Sigmoid colon (tissue), 7 donors: Measurements from ENCODE around the gene TTC27. TPM values are rescaled to one million over a fixed set of nuclear protein-coding genes. Genes with fewer than 3 reads are reported as not detected.

Source experiments
- DNase-seq: peaks from one replicate; pipeline ENCODE4 v3.0.0-alpha.2; 2019
- H3K27ac ChIP-seq, 4 donors: fragments of 200-600 bp; sonication (generic); one replicate each; pipeline ENCODE4 v1.5.1; 2016 to 2019; ENCODE audit warnings: mild to moderate bottlenecking in 1 of 4
- H3K27me3 ChIP-seq, 3 donors: fragments of 200-600 bp; sonication (generic); one replicate each; pipeline ENCODE4 v1.5.1; 2019; ENCODE audit warnings: mild to moderate bottlenecking in 1 of 3
- H3K36me3 ChIP-seq, 4 donors: fragments of 200-600 bp; sonication (generic); one replicate each; pipeline ENCODE4 v1.5.1; 2016 to 2019
- H3K4me1 ChIP-seq, 4 donors: fragments of 200-600 bp; sonication (generic); one replicate each; pipeline ENCODE4 v1.5.1; 2017 to 2019
- H3K4me3 ChIP-seq, 4 donors: fragments of 200-600 bp; sonication (generic); one replicate each; pipeline ENCODE4 v1.5.1; 2017 to 2019; ENCODE audit warnings: mild to moderate bottlenecking in 2 of 4, moderate library complexity in 1 of 4
- H3K9me3 ChIP-seq, 4 donors: fragments of 200-600 bp in 3 of 4; sonication (generic) in 3 of 4; one replicate each; pipeline versions ENCODE4 v1.5.1 to v1.6.1; 2013 to 2019
- CTCF ChIP-seq, 4 experiments: fragments of 450-650 bp in 3 of 4; fragments of 200-600 bp in 1 of 4; IDR thresholded peaks; one replicate each; pipeline ENCODE4 v1.5.1; 2016 to 2019; ENCODE audit warnings: antibody characterized with exemption in 4 of 4, mild to moderate bottlenecking in 3 of 4, moderate library complexity in 2 of 4
- EP300 ChIP-seq, 4 donors: sonication (generic); formaldehyde crosslinking; IDR thresholded peaks; one replicate each; pipeline ENCODE4 v1.6.1; 2017; ENCODE audit warnings: antibody characterized with exemption in 4 of 4
- POLR2A ChIP-seq, 2 donors: fragments of 450-650 bp; IDR thresholded peaks; one replicate each; pipeline ENCODE4 v1.6.1; 2016; ENCODE audit warnings: antibody characterized with exemption in 2 of 2, mild to moderate bottlenecking in 2 of 2, moderate library complexity in 2 of 2
- POLR2AphosphoS5 ChIP-seq, 4 donors: sonication (generic); formaldehyde crosslinking; IDR thresholded peaks; one replicate each; pipeline ENCODE4 v1.6.1; 2017; ENCODE audit warnings: antibody characterized with exemption in 4 of 4
- WGBS, 2 donors: extraction: QIAGEN DNeasy Blood & Tissue Kit; methylation state at CpG; one replicate each; pipeline ENCODE4 v1.1.7; 2013; 5-methylcytosine and 5-hydroxymethylcytosine counted together
- intact Hi-C: fragments of 100-400 bp; cut with DNase I; formaldehyde crosslinking; loops from one replicate; pipeline ENCODE4 v1.15.1; 2023
- polyA plus RNA-seq, 3 donors: library from polyadenylated mRNA; stranded (reverse); fragments of 200-250 nt; gene quantifications; one replicate each; pipeline ENCODE4 v1.2.3, GENCODE V29; 2013
- total RNA-seq, 4 donors: library from RNA; depleted of rRNA; stranded (reverse); fragments of >200 nt; gene quantifications; one replicate each; pipeline ENCODE4 v1.1.0, GENCODE V29; 2016
- donor health status: healthy with polysubstance abuse.
- donor health status: Bipolar disorder and iron deficiency.
- donor health status: healthy.

TTC27 gene
- total and polyA plus RNA-seq, 7 donors, result 3.0 to 22.5 (median 14.1) TPM

- Histone ChIP-seq H3K36me3 (peaks cover 0 to 43% (median 2%) of the 10 kb centered on the region in 4 donors), H3K27me3 (no peaks in the 10 kb centered on the region), H3K4me3 (no peak overlapping the region), H3K27ac (no peak overlapping the region), H3K9me3 (no peaks in the 10 kb centered on the region), H3K4me1 (peaks cover 0 to 10% (median 2%) of the 10 kb centered on the region in 4 donors)
- 95 to 96% methylated on average over 3 of the region's 3 CpGs for WGBS, 2 donors
- no peak for TF ChIP-seq POLR2AphosphoS5 (IDR thresholded peaks at IDR 0.05)
- no peak for DNase-seq
- intact Hi-C loops, result no loop called here
Observed at GRCh38 chr2:32656069-32656468, 28.2 kb downstream of the TTC27 start.

GRCh38 chr2:32663864-32664263 is 36.0 kb downstream of the TTC27 start:
- TF ChIP-seq CTCF (IDR thresholded peaks at IDR 0.05), result no peak
- TF ChIP-seq POLR2AphosphoS5 (IDR thresholded peaks at IDR 0.05), result no peak
- no peak for TF ChIP-seq EP300 (IDR thresholded peaks at IDR 0.05)
- no peak for TF ChIP-seq POLR2A (IDR thresholded peaks at IDR 0.05)
- Histone ChIP-seq H3K4me3 (no peak overlapping the region), H3K36me3 (peaks cover 0 to 13% (median 0%) of the 10 kb centered on the region in 4 donors), H3K27ac (no peak overlapping the region), H3K9me3 (no peaks in the 10 kb centered on the region), H3K4me1 (no peaks in the 10 kb centered on the region), H3K27me3 (no peaks in the 10 kb centered on the region)
- no peak for DNase-seq
- intact Hi-C loops, result no loop called here
- WGBS, 2 donors, result 96 to 98% methylated on average over 8 of the region's 8 CpGs

GRCh38 chr2:32666704-32667103 is 38.9 kb downstream of the TTC27 start:
- H3K4me1 ChIP-seq, result no peaks in the 10 kb centered on the region
- H3K27ac ChIP-seq, result no peak overlapping the region
- peaks cover 0 to 12% (median 2%) of the 10 kb centered on the region in 4 donors for H3K36me3 ChIP-seq
- intact Hi-C loops, result no loop called here
- H3K9me3 ChIP-seq, result no peaks in the 10 kb centered on the region
- H3K27me3 ChIP-seq, result no peaks in the 10 kb centered on the region
- TF ChIP-seq POLR2AphosphoS5 (IDR thresholded peaks at IDR 0.05), result no peak
- no peak for TF ChIP-seq EP300 (IDR thresholded peaks at IDR 0.05)
- no peak for TF ChIP-seq POLR2A (IDR thresholded peaks at IDR 0.05)
- TF ChIP-seq CTCF (IDR thresholded peaks at IDR 0.05), result no peak
- whole genome bisulfite sequencing, 2 donors, result 98% methylated on average over 1 of the region's 1 CpG
- H3K4me3 ChIP-seq, result no peak overlapping the region
- no peak for DNase-seq

GRCh38 chr2:32668254-32668653 is 40.4 kb downstream of the TTC27 start:
- H3K4me3 ChIP-seq, result no peak overlapping the region
- peaks cover 0 to 24% (median 2%) of the 10 kb centered on the region in 4 donors for H3K36me3 ChIP-seq
- no peak for DNase-seq
- H3K9me3 ChIP-seq, result no peaks in the 10 kb centered on the region
- no peak overlapping the region for H3K27ac ChIP-seq
- intact Hi-C loops, result no loop called here
- no peaks in the 10 kb centered on the region for H3K4me1 ChIP-seq
- 93 to 94% methylated on average over 1 of the region's 1 CpG for WGBS, 2 donors
- no peak for TF ChIP-seq POLR2A (IDR thresholded peaks at IDR 0.05)
- no peak for TF ChIP-seq EP300 (IDR thresholded peaks at IDR 0.05)
- TF ChIP-seq CTCF (IDR thresholded peaks at IDR 0.05), result no peak
- no peak for TF ChIP-seq POLR2AphosphoS5 (IDR thresholded peaks at IDR 0.05)
- H3K27me3 ChIP-seq, result no peaks in the 10 kb centered on the region

GRCh38 chr2:32671885-32672533 is 44.2 kb downstream of the TTC27 start:
- no peaks in the 10 kb centered on the region for H3K9me3 ChIP-seq
- WGBS, 2 donors, result 92 to 99% methylated on average over 2 of the region's 2 CpGs
- H3K4me1 ChIP-seq, result no peaks in the 10 kb centered on the region
- no peak overlapping the region for H3K4me3 ChIP-seq
- intact Hi-C loops, result no loop called here
- H3K36me3 ChIP-seq, result peaks cover 0 to 28% (median 4%) of the 10 kb centered on the region in 4 donors
- no peak for DNase-seq
- H3K27ac ChIP-seq, result no peak overlapping the region
- TF ChIP-seq POLR2AphosphoS5 (IDR thresholded peaks at IDR 0.05) (no peak), EP300 (IDR thresholded peaks at IDR 0.05) (no peak), POLR2A (IDR thresholded peaks at IDR 0.05) (no peak), CTCF (IDR thresholded peaks at IDR 0.05) (no peak)
- no peaks in the 10 kb centered on the region for H3K27me3 ChIP-seq
